SK-N-SH treated with all-trans-retinoic acid at 6 μM for 48 hours (cell line): ENCODE measurements around the gene GPR132.

Experiments
- ATAC-seq: fragments of 200-7000 bp; cut with Tn5 transposase; 3 replicates; pipeline ENCODE4 v1.9.1; 2020; ENCODE audit warnings: mild to moderate bottlenecking, moderate library complexity
- ARNTL ChIP-seq: fragments of 450-650 bp; formaldehyde crosslinking; IDR thresholded peaks from 2 replicates; pipeline ENCODE4 v1.5.0; 2020; ENCODE audit warnings: low read depth, mild to moderate bottlenecking, moderate library complexity, borderline replicate concordance
- BACH2 ChIP-seq: fragments of 250-450 bp; sonication (Bioruptor Pico); IDR thresholded peaks from 2 replicates; pipeline ENCODE4 v1.9.0; 2021; ENCODE audit warnings: mild to moderate bottlenecking, borderline replicate concordance
- CSDC2 ChIP-seq: fragments of 250-450 bp; sonication (Bioruptor Pico); IDR thresholded peaks from 2 replicates; pipeline ENCODE4 v1.5.0; 2020; ENCODE audit warnings: mild to moderate bottlenecking, moderate library complexity
- ESRRG ChIP-seq: fragments of 250-450 bp; sonication (Bioruptor Pico); IDR thresholded peaks from 2 replicates; pipeline ENCODE4 v1.6.1; 2021; ENCODE audit warnings: mild to moderate bottlenecking
- GLIS3 ChIP-seq: fragments of 250-450 bp; sonication (Bioruptor Pico); IDR thresholded peaks from 2 replicates; pipeline ENCODE4 v1.5.0; 2020; ENCODE audit warnings: mild to moderate bottlenecking, moderate library complexity
- ISL1 ChIP-seq: fragments of 250-450 bp; sonication (Bioruptor Pico); IDR thresholded peaks from 2 replicates; pipeline ENCODE4 v2.1.2; 2022; ENCODE audit warnings: mild to moderate bottlenecking, moderate library complexity
- OSR1 ChIP-seq: fragments of 250-450 bp; sonication (Bioruptor Pico); IDR thresholded peaks from 2 replicates; pipeline ENCODE4 v1.8.0; 2022; ENCODE audit warnings: moderate library complexity, mild to moderate bottlenecking, inconsistent platforms
- PPARA ChIP-seq: fragments of 250-450 bp; sonication (Bioruptor Pico); IDR thresholded peaks from 2 replicates; pipeline ENCODE4 v1.5.0; 2020; ENCODE audit warnings: mild to moderate bottlenecking, borderline replicate concordance
- RARB ChIP-seq: fragments of 250-450 bp; sonication (Bioruptor Pico); IDR thresholded peaks from 2 replicates; pipeline ENCODE4 v1.8.0; 2021; ENCODE audit warnings: mild to moderate bottlenecking, moderate library complexity
- SNAI2 ChIP-seq: fragments of 250-450 bp; sonication (Bioruptor Pico); IDR thresholded peaks from 2 replicates; pipeline ENCODE4 v1.5.0; 2020; ENCODE audit warnings: mild to moderate bottlenecking, moderate library complexity
- TOX ChIP-seq: fragments of 250-450 bp; sonication (Bioruptor Pico); IDR thresholded peaks from 2 replicates; pipeline ENCODE4 v1.8.0; 2021; ENCODE audit warnings: mild to moderate bottlenecking, moderate library complexity, borderline replicate concordance
- ZC3H10 ChIP-seq: fragments of 250-450 bp; sonication (Bioruptor Pico); IDR thresholded peaks from 2 replicates; pipeline ENCODE4 v1.5.1; 2021; ENCODE audit warnings: mild to moderate bottlenecking, moderate library complexity
- ZFP3 ChIP-seq: fragments of 250-450 bp; sonication (Bioruptor Pico); IDR thresholded peaks from 2 replicates; pipeline ENCODE4 v1.5.0; 2020; ENCODE audit warnings: mild to moderate bottlenecking, moderate library complexity
- ZFP30 ChIP-seq: fragments of 450-650 bp; formaldehyde crosslinking; IDR thresholded peaks from 2 replicates; pipeline ENCODE4 v1.5.0; 2022; ENCODE audit warnings: mild to moderate bottlenecking, moderate library complexity
- ZNF565 ChIP-seq: fragments of 450-650 bp; formaldehyde crosslinking; conservative IDR thresholded peaks from 2 replicates; pipeline ENCODE4 v1.5.0; 2020; ENCODE audit warnings: low read depth, mild to moderate bottlenecking, moderate library complexity
- ZNF70 ChIP-seq: fragments of 450-650 bp; formaldehyde crosslinking; IDR thresholded peaks from 2 replicates; pipeline ENCODE4 v1.5.0; 2020; ENCODE audit warnings: mild to moderate bottlenecking, moderate library complexity
- ZNF8 ChIP-seq: fragments of 450-650 bp; formaldehyde crosslinking; IDR thresholded peaks from 2 replicates; pipeline ENCODE4 v1.5.0; 2020; ENCODE audit warnings: mild to moderate bottlenecking, moderate library complexity
- TF ChIP-seq, protein P1 (sequence below): fragments of 250-450 bp; sonication (Bioruptor Pico); IDR thresholded peaks from 2 replicates; pipeline ENCODE4 v1.5.1; 2020; ENCODE audit warnings: low read depth, mild to moderate bottlenecking, moderate library complexity
- TF ChIP-seq, protein P2 (sequence below): fragments of 250-450 bp; sonication (Bioruptor Pico); IDR thresholded peaks from 2 replicates; pipeline ENCODE4 v1.5.0; 2020; ENCODE audit warnings: mild to moderate bottlenecking, moderate library complexity
- TF ChIP-seq, protein P3 (sequence below): fragments of 250-450 bp; sonication (Bioruptor Pico); IDR thresholded peaks from 2 replicates; pipeline ENCODE4 v1.5.1; 2021; ENCODE audit warnings: mild to moderate bottlenecking, moderate library complexity
- TF ChIP-seq, protein P4 (sequence below): fragments of 250-450 bp; sonication (Bioruptor Pico); IDR thresholded peaks from 2 replicates; pipeline ENCODE4 v1.8.0; 2021; ENCODE audit warnings: low read depth, mild to moderate bottlenecking, moderate library complexity, borderline replicate concordance
- TF ChIP-seq, protein P5 (sequence below): fragments of 250-450 bp; sonication (Bioruptor Pico); IDR thresholded peaks from 2 replicates; pipeline ENCODE4 v1.8.0; 2020; ENCODE audit warnings: mild to moderate bottlenecking, moderate library complexity, borderline replicate concordance

Gene GPR132

DNA sequence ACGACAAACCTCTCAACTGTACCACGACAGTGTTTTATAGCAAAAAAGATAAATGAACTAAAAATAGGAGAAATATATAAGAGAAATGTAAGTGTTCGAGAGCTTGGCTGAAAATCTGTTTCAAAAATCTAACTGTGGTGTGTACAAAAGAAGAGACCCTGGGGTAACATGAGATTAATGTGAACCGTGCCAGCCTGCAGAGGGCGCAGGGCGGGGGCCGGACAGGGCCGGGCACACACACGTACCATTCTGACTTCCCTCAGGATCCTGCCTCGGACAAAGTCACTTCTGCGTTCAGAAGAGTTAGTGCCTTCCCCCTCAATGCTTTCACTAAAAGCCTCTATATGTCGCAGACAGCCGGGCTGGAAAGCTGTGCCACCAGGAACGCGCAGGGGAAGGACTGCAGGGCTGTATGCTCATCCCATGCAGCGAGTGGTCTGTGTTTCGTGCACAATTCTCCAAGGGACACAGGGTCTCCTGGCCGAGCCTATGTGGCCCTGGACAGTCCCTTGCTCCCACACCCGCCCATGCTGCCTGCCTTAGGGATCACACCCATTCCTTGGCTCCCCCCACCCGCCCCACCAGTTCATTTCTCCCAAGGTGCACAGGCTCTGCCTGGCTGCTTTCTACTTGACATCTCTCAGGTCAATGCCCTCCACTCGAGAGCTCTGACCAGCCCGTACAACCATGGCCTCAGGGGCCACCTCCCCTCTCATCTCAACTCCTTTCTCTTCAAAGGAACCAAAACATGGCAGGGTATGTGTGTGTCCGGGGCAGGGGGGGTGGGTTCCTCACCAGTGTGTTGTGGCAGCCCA lies 52.9 kb downstream of the GPR132 start (continued):
- TF ChIP-seq SNAI2 (no peak), RARB (CRISPR knock-in tag) (no peak), CSDC2 (CRISPR knock-in tag) (no peak), ISL1 (CRISPR knock-in tag) (no peak), ARNTL (CRISPR knock-in tag) (no peak), ZFP3 (CRISPR knock-in tag) (no peak)
- TF ChIP-seq, protein P1, sequence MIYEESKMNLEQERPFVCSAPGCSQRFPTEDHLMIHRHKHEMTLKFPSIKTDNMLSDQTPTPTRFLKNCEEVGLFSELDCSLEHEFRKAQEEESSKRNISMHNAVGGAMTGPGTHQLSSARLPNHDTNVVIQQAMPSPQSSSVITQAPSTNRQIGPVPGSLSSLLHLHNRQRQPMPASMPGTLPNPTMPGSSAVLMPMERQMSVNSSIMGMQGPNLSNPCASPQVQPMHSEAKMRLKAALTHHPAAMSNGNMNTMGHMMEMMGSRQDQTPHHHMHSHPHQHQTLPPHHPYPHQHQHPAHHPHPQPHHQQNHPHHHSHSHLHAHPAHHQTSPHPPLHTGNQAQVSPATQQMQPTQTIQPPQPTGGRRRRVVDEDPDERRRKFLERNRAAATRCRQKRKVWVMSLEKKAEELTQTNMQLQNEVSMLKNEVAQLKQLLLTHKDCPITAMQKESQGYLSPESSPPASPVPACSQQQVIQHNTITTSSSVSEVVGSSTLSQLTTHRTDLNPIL (CRISPR knock-in tag): no peak
- TF ChIP-seq, all 23 proteins: peak for 0

DNA sequence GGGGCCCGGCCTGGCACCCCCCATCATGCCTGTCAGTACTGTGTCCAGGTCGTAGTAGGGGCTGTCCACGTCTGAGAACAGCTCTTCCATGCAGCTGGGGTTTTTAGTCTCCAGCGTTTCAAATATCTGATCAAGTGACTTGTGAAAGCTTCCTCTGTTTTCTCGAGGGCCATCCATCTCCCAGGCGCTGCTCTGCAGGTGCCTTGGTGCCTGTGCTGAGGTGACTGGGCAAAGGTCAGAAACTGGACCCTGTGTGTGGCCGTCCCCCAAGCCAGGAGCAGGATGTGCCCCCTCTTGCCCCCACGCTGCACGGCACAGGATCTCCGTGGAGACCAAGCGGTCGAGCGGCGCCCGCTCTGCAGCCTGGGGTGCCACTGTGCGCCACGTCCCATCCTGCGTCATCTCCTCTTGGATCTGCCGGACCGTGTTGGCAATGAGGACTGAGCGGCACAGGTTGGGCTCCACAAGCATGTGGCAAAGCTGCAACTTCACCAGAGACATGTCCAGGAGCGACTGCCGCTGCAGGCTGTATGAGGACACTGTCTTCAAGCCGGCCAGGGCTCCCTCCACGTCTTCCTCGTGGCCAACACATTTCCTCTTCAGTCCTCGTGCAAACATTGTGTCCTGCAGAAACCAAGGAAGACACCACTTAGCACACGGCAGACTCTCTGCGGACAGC lies 53.8 kb downstream of the GPR132 start:
- TF ChIP-seq ZNF8 (CRISPR knock-in tag): no peak
- no peak for TF ChIP-seq SNAI2
- ATAC-seq: no peak

DNA sequence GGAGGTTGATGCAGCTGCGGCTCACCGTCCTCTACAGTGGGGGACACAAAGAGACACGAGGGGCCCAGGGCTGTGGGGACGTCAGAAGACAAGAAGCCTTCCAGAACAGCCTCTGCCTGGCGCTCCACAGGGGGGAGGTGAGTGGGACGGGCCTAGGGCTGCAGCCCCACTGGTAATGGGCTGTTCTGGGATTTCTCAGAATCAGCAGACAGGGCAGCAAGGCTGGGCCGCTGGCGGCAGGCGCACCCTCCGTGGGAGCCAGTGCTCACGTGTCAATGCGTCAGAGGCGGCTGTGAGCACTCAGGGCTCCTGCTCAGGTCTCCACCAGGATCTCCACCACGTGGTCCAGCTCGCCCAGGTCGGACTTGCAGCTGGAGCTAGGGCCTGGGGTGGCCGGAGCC lies 54.3 kb downstream of the GPR132 start:
- no peak for ATAC-seq
- TF ChIP-seq, protein P2, sequence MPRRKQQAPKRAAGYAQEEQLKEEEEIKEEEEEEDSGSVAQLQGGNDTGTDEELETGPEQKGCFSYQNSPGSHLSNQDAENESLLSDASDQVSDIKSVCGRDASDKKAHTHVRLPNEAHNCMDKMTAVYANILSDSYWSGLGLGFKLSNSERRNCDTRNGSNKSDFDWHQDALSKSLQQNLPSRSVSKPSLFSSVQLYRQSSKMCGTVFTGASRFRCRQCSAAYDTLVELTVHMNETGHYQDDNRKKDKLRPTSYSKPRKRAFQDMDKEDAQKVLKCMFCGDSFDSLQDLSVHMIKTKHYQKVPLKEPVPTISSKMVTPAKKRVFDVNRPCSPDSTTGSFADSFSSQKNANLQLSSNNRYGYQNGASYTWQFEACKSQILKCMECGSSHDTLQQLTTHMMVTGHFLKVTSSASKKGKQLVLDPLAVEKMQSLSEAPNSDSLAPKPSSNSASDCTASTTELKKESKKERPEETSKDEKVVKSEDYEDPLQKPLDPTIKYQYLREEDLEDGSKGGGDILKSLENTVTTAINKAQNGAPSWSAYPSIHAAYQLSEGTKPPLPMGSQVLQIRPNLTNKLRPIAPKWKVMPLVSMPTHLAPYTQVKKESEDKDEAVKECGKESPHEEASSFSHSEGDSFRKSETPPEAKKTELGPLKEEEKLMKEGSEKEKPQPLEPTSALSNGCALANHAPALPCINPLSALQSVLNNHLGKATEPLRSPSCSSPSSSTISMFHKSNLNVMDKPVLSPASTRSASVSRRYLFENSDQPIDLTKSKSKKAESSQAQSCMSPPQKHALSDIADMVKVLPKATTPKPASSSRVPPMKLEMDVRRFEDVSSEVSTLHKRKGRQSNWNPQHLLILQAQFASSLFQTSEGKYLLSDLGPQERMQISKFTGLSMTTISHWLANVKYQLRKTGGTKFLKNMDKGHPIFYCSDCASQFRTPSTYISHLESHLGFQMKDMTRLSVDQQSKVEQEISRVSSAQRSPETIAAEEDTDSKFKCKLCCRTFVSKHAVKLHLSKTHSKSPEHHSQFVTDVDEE (CRISPR knock-in tag): no peak
- TF ChIP-seq SNAI2 (no peak), GLIS3 (CRISPR knock-in tag) (no peak), ZC3H10 (CRISPR knock-in tag) (no peak), ZNF565 (CRISPR knock-in tag) (no peak), ARNTL (CRISPR knock-in tag) (no peak), TOX (no peak), ZNF70 (CRISPR knock-in tag) (no peak), PPARA (no peak), ESRRG (CRISPR knock-in tag) (no peak), OSR1 (CRISPR knock-in tag) (no peak), BACH2 (CRISPR knock-in tag) (no peak), ZFP3 (CRISPR knock-in tag) (no peak), ZNF8 (CRISPR knock-in tag) (no peak), ZFP30 (CRISPR knock-in tag) (no peak), ISL1 (CRISPR knock-in tag) (no peak)
- TF ChIP-seq, protein P3, sequence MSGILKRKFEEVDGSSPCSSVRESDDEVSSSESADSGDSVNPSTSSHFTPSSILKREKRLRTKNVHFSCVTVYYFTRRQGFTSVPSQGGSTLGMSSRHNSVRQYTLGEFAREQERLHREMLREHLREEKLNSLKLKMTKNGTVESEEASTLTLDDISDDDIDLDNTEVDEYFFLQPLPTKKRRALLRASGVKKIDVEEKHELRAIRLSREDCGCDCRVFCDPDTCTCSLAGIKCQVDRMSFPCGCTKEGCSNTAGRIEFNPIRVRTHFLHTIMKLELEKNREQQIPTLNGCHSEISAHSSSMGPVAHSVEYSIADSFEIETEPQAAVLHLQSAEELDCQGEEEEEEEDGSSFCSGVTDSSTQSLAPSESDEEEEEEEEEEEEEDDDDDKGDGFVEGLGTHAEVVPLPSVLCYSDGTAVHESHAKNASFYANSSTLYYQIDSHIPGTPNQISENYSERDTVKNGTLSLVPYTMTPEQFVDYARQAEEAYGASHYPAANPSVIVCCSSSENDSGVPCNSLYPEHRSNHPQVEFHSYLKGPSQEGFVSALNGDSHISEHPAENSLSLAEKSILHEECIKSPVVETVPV (CRISPR knock-in tag): no peak
- TF ChIP-seq, protein P4, sequence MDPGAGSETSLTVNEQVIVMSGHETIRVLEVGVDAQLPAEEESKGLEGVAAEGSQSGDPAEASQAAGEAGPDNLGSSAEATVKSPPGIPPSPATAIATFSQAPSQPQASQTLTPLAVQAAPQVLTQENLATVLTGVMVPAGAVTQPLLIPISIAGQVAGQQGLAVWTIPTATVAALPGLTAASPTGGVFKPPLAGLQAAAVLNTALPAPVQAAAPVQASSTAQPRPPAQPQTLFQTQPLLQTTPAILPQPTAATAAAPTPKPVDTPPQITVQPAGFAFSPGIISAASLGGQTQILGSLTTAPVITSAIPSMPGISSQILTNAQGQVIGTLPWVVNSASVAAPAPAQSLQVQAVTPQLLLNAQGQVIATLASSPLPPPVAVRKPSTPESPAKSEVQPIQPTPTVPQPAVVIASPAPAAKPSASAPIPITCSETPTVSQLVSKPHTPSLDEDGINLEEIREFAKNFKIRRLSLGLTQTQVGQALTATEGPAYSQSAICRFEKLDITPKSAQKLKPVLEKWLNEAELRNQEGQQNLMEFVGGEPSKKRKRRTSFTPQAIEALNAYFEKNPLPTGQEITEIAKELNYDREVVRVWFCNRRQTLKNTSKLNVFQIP (CRISPR knock-in tag): no peak
- TF ChIP-seq, protein P1 (CRISPR knock-in tag): no peak
- TF ChIP-seq, protein P5, sequence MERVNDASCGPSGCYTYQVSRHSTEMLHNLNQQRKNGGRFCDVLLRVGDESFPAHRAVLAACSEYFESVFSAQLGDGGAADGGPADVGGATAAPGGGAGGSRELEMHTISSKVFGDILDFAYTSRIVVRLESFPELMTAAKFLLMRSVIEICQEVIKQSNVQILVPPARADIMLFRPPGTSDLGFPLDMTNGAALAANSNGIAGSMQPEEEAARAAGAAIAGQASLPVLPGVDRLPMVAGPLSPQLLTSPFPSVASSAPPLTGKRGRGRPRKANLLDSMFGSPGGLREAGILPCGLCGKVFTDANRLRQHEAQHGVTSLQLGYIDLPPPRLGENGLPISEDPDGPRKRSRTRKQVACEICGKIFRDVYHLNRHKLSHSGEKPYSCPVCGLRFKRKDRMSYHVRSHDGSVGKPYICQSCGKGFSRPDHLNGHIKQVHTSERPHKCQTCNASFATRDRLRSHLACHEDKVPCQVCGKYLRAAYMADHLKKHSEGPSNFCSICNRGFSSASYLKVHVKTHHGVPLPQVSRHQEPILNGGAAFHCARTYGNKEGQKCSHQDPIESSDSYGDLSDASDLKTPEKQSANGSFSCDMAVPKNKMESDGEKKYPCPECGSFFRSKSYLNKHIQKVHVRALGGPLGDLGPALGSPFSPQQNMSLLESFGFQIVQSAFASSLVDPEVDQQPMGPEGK (CRISPR knock-in tag): no peak
